Glomerular endothelial cell (primary cell): Measurements from ENCODE around the gene MAP3K19. TPM values are rescaled to one million over a fixed set of nuclear protein-coding genes. Genes with fewer than 3 reads are reported as not detected.

Source experiments
- DNase-seq: peaks from one replicate; pipeline ENCODE4 v3.0.0-alpha.2; 2011; ENCODE audit warnings: low read depth, low spot score; ENCODE audit errors: extremely low read depth
- total RNA-seq: library from RNA; depleted of rRNA; stranded (reverse); fragments of >200 nt; gene quantifications from 2 replicates; pipeline ENCODE4 v1.2.3, GENCODE V29; 2015

The MAP3K19 gene
- total RNA-seq, 1 donor from 2014 or later = not detected

DNA sequence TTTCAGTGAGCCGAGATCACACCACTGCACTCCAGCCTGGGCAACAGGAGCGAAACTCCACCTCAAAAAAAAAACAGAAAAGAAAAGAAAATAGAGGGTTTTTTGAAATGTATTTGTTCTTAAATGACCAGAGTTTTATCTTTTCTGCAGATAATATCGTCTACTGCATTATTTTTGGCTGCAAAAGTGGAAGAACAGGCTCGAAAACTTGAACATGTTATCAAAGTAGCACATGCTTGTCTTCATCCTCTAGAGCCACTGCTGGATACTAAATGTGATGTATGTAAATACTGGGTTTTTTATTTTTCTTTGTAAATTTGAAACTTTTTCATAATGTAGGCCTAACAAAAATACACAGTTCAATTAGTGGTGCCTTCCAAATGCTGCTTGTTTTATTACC is 110.6 kb downstream of the MAP3K19 start:
- no peak for DNase-seq

DNA sequence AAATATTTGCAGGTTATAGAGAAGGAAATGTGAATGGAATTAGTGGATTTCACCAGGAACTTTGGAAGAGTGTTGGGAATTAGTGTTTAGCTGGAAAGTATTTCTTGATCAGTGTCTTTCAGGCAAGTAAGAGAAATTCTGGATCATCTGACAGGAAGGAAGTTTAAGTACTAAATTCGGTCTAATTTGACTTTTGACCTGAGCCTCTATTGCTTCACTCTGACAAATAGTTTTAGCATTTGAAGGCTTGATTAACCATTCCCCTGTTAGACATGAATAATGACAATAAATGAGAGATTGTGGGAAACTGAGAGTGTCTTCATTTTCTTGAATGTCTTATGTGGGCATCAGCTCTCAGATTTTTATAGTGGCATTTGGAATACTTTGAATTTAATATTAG is 112.6 kb downstream of the MAP3K19 start:
- DNase-seq = no peak

DNA sequence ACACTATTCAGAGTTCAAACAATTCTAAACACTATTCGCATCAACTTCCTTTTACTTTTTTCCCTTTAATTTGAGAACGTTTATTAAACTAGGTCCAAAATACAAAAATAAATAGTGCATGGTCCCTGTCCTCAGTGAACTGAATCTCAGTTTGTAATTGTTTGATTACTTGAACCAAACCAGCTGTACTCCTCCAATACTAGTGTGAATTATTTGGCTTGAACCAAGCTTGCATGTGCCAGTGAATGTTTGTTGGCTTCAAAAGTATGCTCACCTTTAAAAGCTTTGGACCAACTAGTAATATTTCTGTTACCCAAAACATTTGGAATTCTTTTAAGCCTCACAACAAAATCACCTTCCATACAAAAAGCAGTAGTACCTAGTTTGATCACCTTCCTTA is 113.1 kb downstream of the MAP3K19 start:
- no peak for DNase-seq

DNA sequence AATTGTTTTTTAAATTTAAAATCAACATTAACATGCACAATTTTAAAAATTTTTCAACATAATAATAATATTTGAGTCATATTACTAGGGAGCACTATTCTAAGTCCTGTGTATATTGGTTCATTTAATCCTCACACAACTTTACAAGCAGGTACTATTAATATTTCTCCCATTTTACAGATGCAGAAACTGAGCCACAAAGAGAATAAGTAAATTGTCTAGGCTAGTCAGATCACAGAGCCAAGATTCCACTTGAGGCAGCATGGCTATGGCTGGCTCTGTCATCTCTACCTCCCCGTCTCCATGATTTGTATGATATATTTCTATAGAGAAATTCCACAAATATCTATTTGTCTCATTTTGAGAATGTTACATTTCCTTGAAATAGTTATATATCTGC is 113.5 kb downstream of the MAP3K19 start:
- DNase-seq = no peak

DNA sequence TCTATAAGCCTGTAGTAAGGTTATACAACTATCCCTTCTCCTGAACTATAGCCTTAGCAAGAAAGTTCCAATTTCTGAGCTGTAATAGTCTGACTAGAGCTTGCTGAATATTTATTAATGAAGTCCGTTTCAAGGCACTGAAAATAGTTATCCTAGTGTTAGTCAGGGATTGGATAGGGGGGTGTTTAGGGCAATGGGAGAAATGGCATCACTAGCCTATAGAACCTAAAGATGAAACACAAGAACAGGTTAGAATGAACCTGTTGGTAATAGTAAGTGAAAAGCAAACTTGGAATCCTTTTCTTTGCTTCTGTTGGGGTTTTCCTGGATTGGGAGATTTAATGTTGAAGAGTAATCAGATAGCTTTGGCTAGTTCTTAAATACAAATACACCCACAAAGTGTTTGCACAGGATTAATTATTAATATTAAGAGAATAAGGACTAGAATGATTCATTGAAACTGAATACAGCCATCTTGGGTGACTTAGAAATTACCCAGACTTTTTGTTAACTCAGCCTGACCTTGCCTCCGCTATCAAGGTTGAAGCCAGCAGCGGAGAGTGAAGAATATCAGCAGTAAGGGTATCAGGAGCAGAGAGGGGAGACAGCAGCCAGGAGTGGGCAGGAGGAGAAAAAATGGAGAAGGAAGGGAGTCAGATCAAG is 114.3 kb downstream of the MAP3K19 start:
- no peak for DNase-seq

DNA sequence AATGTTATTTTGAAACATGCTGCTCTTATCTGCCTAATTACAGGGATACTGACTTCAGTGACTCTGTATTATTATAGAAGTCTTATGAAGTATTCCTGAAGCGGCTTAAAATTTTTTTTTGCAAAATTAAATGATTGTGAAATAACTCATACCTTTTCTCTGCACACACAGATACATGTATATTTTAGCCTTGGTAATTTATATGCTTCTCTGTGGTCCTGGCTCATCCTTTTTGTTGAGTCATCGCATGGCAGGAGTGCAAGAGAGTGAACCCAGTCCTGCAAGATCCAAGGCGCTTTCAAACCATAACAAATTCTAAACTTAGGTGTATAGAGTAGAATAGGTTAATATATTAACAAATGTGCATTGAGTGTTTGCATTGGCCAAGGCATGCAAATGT is 120.1 kb downstream of the MAP3K19 start:
- DNase-seq = no peak

DNA sequence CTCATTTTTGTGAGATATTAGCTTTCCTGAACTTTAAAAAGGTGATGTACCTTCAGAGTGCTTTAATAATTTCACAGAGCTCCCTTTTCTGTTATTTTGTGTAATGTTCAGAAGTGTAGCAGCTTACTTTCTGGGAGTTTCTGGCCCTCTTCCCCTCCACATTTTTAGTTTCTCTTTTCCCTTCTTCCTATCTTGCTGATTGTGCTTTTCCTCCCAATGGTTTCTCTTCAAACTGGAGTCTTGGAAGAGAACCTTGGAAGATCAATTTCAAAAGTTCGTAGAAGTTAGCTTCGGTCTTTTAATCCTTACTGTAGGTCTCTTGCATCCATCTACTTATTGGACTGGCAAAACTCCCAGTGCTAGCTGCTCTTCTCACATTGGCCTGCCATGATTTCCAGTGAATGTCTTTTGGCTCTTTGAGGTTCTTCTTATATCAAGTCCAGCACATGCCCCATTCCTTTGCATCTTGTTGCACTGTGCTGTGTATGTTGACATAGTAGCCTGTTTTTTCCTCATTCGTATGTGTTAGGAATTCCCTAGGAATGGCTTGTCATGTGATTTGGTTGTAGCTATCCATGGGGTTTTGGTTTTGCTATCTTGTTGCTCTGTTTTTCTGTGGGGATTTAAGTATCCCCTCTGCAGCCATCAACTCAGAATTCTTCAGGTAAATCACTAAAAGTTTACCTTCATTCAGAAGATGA is 120.9 kb downstream of the MAP3K19 start:
- no peak for DNase-seq

DNA sequence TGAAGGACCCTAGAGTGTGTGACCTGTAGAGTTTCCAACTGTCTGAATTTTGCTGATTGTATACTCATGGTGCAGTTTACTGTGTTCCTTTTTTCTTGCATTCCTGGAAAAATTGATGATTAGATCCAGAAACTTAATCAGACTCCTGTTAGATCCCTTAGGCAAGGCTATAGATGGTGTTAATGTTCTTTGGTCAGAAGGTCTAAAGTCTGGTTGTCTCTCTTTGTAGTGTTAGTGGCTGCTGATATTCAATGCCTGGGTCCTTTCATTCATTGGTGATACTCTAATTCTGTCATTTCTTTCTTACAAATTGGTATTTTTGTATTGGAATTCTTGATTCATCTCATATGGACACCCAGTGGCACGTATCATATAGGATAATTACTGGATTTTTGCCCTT is 122.3 kb downstream of the MAP3K19 start:
- no peak for DNase-seq

DNA sequence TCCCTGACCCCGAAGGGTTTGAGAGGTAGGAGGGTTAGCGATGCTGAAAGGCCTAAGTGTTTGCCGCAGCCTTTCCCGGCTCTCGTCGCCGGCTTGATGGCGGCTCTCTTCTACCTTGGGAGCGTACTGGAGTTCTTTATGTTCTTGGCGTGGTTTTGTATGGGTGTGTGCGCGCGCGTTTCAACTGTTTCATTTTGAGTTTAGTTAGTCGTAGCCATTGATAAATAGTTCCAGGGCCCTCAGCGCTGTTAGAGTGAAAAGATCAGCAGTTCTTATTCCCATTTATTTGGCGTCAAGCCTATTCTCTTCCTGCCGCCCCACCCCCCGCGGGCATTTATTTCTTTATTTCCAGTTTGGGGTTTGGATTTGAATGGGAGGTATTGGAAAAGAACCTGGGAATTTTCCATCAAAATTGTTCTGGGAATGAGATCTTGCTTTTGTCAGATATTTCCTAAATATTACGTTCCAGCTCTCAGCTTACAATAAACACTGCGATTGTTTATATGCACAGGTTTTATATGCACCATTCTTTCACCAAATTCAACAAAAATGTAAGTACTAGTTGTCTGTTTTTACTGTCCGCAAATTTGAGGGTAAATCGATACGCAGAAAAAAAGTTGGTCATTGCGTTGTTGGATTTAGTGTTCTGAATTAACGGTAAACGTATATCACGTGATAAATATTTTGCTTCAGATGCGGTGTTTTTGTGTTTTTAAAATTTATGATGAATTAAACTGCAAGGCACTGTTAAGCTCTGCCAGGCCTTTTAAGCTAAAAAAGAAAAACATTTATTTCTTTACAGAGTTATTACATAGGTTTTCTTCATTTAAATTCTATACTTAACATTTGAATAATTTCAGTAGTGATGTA is 127.7 kb downstream of the MAP3K19 start:
- DNase-seq = no peak

DNA sequence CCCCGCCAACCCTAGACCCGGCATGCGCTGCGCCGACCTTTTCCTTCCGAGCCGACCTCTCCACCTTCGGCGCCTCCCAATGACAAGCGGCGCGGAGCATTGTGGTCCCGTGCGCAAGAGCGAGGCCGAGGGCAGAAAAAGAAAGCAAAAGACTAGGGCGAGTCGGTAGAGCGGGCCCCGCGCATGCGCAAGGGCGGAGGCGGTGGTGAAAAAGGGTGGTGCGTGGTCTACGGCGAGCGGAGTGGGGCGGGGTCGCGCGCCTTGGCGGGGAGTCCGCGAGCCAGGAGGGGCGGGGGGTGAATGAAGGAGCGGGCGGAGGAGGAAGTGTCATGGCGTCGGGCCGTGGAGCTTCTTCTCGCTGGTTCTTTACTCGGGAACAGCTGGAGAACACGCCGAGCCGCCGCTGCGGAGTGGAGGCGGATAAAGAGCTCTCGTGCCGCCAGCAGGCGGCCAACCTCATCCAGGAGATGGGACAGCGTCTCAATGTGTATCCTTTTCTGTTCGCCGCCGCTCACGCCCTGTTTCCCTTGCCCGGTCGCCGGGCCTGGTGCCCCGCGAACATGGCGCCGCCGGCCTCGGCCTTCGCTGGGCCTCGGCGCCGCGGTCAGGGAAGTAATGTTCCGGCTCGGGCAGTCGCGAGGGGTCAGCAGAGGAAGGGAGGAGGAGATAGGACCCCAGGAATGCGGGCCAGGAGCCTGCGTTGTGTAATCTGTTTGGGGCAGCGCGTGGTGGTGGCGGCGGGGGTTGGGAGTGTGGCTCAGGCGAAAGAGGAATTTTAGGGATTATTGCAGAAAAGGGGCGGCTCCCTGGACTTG is 128.5 kb downstream of the MAP3K19 start, which contains the start of gene CCNT2:
TSS of gene CCNT2 (plus strand) at position 297 of the 815 bp plus-strand sequence. CDS start at position 330, 33 bp downstream.
- DNase-seq = peak; percentile 88

DNA sequence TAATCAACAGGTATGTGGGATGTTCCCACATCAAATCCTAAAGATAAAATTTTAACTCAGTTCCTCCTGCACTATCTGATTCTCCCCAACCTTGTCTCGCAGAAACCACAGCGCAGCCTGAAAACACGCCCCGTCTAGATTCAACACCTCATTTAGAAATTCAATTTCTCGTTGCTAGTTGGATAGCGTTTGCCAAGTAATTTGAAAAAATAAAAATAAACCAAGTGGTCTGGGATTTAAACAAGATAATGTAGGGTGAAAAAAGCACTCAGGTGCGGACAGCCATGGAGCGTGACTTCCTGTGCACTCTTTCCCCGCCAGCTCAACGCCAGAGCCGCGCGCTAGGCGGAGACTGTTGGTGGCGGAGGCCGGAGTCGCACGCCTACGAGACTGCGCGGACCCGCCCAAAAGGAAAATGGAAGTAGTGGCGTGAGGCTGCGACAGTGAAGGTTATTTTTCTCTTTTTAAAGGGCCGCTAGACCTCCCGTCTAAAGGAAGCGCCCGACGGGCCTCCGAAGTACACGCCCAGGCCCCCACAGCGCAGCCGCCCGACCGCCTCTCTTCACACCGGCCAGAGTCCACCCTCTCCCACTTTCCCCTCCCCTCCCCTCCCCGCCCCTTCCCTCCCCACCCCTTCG is 129.2 kb downstream of the MAP3K19 start:
- no peak for DNase-seq

DNA sequence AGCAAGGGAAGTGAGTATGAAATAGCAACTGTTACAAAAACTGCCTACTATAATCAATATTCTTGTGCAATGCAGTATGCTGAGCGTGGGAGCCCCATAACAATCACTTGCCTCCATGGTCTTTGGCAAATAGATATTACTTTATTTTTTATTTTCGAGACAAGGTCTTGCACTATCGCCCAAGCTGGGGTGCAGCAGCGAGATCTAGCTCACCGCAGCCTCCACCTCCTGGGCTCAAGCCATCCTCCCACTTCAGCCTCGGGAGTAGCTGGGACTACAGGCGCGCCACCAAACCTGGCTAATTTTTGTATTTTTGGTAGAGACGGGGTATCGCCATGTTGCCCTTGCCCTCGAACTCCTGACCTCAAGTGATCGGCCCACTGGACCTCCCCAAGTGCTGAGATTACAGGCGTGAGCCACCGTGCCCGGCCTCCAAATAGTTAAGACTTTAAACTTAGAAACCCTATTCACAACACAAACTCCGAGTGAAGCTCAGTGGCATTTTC is 129.8 kb downstream of the MAP3K19 start:
- DNase-seq = no peak

Other genes with a start within 250 kb of the MAP3K19 start
- not detected in 2 replicates for gene ACMSD, start 208.8 kb downstream of the MAP3K19 start, total RNA-seq
- gene CCNT2, start 128.6 kb downstream of the MAP3K19 start, total RNA-seq = 14.4 and 22.5 TPM in 2 replicates
- 37.2 and 50.1 TPM in 2 replicates for gene RAB3GAP1, start 4.8 kb upstream of the MAP3K19 start, total RNA-seq